ENCODE measurements around the gene PLCL2.

The PLCL2 gene

DNA sequence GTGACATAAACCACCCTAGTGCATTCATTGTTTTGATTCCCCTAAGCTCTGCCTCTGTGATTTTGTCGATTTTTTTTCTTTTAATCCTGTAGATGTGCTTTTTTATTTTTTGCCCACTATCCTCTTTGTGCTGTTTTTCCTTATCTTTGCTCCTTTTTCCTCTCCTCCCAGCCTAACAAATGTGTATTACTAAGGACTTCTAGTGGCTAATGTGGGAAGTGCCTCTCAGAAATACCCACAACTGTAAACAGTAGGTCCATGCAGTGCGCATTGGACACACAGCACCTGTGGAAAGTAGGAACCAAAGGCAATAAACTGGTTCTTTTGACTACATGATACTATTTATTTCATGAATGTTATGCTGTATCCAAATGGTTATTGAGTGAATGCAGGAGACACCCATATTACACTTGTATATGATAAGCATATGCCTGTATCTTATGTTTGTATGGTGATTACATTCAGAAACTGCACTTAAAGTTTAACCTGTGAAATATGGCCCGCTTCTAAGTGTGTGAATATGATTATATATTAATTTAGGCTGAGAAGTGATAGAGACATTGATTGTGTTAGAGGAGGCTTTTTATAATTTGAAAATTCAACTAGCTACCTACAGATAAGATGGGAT, 147.8 kb downstream of the PLCL2 start:
- CTCF ChIA-PET = interaction anchor here (0.7 to 5.9 kb wide), 11 partner anchors 8 to 437 kb away, joined by 3 to 43 read pairs (median 4); no protein-coding TSS in a partner anchor
- no peak overlapping the region for H3K4me3 ChIP-seq (ENCODE audit: low read depth, low read length)
- DNase-seq (ENCODE audit: low read depth, low spot score) = no peak
- TF ChIP-seq, protein P1, sequence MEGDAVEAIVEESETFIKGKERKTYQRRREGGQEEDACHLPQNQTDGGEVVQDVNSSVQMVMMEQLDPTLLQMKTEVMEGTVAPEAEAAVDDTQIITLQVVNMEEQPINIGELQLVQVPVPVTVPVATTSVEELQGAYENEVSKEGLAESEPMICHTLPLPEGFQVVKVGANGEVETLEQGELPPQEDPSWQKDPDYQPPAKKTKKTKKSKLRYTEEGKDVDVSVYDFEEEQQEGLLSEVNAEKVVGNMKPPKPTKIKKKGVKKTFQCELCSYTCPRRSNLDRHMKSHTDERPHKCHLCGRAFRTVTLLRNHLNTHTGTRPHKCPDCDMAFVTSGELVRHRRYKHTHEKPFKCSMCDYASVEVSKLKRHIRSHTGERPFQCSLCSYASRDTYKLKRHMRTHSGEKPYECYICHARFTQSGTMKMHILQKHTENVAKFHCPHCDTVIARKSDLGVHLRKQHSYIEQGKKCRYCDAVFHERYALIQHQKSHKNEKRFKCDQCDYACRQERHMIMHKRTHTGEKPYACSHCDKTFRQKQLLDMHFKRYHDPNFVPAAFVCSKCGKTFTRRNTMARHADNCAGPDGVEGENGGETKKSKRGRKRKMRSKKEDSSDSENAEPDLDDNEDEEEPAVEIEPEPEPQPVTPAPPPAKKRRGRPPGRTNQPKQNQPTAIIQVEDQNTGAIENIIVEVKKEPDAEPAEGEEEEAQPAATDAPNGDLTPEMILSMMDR (IDR thresholded peaks at IDR 0.05; ENCODE audit: insufficient read depth, low read length, missing control alignments) = peak; percentile 53
- POLR2A ChIA-PET = no interaction called here

DNA sequence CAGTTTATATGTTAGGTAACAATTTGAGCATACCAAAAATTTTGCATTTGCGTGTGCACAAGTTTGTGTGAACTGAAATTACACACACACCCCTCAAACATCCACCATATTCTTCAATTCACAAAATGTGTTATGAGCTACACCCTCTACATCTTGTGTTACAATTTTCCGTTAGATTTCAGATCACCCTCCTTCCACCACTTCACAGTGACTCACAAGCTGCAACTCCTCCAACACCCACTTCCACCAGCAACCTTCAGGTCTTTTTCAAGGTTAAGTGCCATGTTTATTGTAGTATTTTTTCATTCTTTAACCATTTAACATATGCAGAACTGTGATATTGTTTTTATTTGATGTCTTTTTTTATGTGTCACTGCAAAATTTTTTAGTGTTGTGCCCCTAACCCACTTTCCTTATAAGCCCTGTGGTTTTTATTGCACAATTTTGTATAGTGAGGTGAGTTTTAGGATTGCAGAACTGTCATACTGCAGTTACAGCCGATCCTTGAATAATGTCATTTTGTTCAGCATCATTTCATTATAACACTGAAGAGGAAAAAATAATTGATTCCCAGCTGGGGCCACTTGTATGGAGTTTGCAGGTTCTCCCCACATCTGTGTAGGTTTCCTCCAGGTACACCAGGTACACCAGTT, 148.9 kb downstream of the PLCL2 start:
- no peak for DNase-seq (ENCODE audit: low read depth, low spot score)
- CTCF ChIA-PET = interaction anchor here (1.2 to 5.9 kb wide), 5 partner anchors 9 to 433 kb away, joined by 3 to 43 read pairs (median 7); no protein-coding TSS in a partner anchor
- TF ChIP-seq, protein P1 (IDR thresholded peaks at IDR 0.05; ENCODE audit: insufficient read depth, low read length, missing control alignments) = no peak
- no peak overlapping the region for H3K4me3 ChIP-seq (ENCODE audit: low read depth, low read length)
- POLR2A ChIA-PET = no interaction called here

DNA sequence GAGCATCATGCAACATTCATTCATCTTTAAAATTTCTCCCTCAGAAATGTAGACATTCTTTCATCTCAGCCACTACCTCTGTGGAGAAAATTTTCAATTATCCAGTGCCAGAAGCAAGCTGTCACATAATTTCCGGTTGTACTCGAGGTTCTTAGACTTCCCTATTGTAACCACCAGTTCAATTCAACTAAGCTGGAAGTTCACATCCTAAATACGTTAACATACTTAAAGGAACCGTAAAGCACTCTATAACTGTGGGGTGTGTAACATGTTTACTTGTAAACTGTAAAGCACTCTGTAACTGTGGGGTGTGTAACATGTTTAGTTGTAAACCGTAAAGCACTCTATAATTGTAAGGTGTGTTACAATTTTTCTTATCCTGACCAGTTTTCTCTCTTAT, 150.3 kb downstream of the PLCL2 start:
- ChIA-PET CTCF (interaction anchor here (1.5 to 5.9 kb wide), 2 partner anchors 434 to 435 kb away, joined by 4 to 43 read pairs; no protein-coding TSS in a partner anchor), POLR2A (no interaction called here)
- DNase-seq (ENCODE audit: low read depth, low spot score) = no peak
- TF ChIP-seq, protein P1 (IDR thresholded peaks at IDR 0.05; ENCODE audit: insufficient read depth, low read length, missing control alignments) = no peak
- no peak overlapping the region for H3K4me3 ChIP-seq (ENCODE audit: low read depth, low read length)

DNA sequence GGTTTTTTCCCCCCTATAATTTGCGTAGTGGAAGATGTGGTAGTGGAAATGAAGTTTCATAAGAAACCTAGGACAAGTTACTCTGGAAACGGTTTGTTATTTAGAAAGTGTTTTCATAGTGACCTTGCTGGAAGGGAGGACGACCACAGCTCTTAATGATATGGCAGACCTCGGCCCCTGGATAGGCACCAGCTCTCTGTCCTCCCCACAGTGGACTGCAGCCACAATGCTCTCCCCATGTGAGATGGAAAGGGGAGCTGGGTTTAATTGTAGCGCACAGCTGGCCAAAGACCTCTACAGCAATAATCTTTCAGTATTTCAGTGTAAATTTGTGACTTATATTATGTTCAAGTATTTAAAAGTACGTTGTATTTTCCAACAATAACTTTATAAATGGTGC, 151.2 kb downstream of the PLCL2 start:
- TF ChIP-seq, protein P1 (IDR thresholded peaks at IDR 0.05; ENCODE audit: insufficient read depth, low read length, missing control alignments) = no peak
- CTCF ChIA-PET = interaction anchor here (1.5 to 1.6 kb wide), 2 partner anchors 207 to 435 kb away, joined by 3 to 4 read pairs; no protein-coding TSS in a partner anchor

DNA sequence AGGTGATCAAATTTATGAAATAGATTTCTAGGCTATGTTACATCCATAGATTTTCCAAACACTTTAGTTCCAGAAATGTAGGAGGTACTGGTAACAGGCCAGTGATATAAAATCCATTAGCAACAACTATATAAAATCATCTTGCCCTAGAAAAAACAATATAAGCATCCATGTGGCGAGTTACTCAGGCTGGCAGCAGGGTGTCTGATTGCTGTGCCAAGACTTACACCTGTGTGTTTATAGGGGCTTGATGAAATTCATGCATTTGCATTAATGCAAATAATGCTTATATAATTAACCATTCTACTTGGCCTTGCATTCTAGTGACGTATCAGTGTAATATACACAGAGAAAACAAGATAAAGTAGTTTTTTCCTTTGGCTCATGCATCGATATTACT, 153.4 kb downstream of the PLCL2 start:
- TF ChIP-seq, protein P1 (IDR thresholded peaks at IDR 0.05; ENCODE audit: insufficient read depth, low read length, missing control alignments) = no peak
- H3K4me3 ChIP-seq (ENCODE audit: low read depth, low read length) = no peak overlapping the region
- no peak for DNase-seq (ENCODE audit: low read depth, low spot score)
- ChIA-PET CTCF (interaction anchor here (1.2 kb wide), 1 partner anchor 195 kb away, joined by 5 read pairs; no protein-coding TSS in a partner anchor), POLR2A (no interaction called here)

More for the DNA sequence above, 151.2 kb downstream of the PLCL2 start:
- no peak overlapping the region for H3K4me3 ChIP-seq (ENCODE audit: low read depth, low read length)
- DNase-seq (ENCODE audit: low read depth, low spot score) = no peak
- POLR2A ChIA-PET = no interaction called here

DNA sequence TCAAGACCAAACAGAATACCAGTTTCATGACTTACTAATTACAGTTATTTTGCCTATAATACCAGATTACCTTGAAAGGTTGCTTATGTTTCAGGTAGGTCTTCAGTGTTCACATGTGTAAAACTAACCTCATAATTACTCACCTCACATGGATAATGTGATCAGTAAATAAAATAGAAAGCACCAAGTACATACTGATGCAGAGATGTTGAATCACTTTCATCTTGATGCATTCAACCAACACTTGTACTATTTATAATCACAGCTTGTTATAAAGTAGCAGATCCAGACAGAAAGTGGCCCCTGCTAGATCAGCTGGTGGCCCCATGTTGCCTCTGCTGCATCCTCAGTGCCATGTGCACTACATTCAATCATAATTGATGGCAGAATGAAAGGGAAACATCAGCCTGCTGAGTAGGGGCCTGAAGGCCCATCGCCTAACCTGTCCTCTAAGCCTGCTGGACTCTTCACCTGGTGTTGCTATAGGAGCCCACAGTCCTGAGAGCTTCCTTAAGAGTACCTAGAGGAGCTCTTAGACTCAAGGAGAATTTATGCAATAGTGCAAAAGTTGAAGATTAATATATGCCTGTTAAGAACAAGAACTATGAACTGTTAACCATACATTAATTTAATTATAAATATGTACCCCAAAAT, 154.3 kb downstream of the PLCL2 start:
- POLR2A ChIA-PET = no interaction called here

More for the DNA sequence above, 154.3 kb downstream of the PLCL2 start:
- DNase-seq (ENCODE audit: low read depth, low spot score) = no peak
- TF ChIP-seq, protein P1 (IDR thresholded peaks at IDR 0.05; ENCODE audit: insufficient read depth, low read length, missing control alignments) = no peak
- CTCF ChIA-PET = interaction anchor here (1.2 to 1.7 kb wide), 2 partner anchors 194 to 439 kb away, joined by 5 read pairs; no protein-coding TSS in a partner anchor
- no peak overlapping the region for H3K4me3 ChIP-seq (ENCODE audit: low read depth, low read length)
